H54 (cell line): ENCODE data around the gene DYNC1LI2.

Experiments
- DNase-seq: peaks from one replicate; pipeline ENCODE4 v3.0.0; 2011; ENCODE audit warnings: low spot score, mixed read lengths; ENCODE audit not compliant: insufficient read length
- FAIRE-seq: peaks from 3 replicates; lab custom pipeline; 2011; peaks lifted over from hg19 to GRCh38; lab: Jason Lieb, UNC
- POLR2A ChIP-seq: IDR thresholded peaks from 2 replicates; pipeline ENCODE4 v1.6.1; 2011; ENCODE audit warnings: low read depth, mild to moderate bottlenecking, low read length

Gene DYNC1LI2

DNA sequence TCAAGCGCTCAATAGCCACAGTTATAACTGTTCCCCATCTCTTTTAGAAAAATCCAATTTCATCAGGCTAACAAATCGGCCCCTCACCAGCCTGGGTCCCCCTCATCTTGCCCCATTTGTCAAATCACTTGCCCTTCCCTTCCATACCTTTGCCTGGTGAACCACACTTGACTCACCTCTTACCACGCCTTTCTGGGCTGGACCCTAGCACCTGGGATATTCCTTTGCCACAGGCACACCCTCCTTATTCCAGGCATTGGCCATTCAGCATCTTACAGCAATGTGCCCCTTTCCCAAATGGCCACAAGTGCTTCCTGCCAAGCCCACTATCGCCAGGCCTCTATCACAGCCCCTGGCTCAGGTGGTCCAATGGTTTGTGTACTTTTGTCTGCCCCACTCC lies 69.7 kb downstream of the DYNC1LI2 start:
- DNase-seq (no peak), FAIRE-seq (no peak)

DNA sequence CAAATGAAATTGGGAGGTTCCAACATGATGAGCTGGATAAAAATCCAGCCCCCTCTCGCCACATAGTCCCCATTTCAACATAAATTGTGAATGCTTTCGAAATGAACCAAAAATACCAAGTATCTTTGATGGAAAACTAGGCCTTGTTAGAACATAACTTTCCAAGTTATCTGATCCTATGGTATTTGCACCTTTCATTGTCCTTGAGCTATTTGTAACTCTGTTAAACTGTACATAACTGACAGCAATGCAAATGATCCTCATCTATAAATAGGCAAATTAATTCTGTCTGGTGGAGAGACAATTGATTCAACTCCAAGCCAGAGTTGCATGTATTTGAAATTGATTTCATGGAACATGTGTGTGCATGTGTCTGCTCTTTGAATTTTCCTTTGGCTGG lies 73.1 kb downstream of the DYNC1LI2 start:
- FAIRE-seq (no peak), DNase-seq (no peak)
- TF ChIP-seq POLR2A: no peak

More for the DNA sequence above, 69.7 kb downstream of the DYNC1LI2 start:
- TF ChIP-seq POLR2A: no peak

- no peak for TF ChIP-seq POLR2A
- FAIRE-seq (no peak), DNase-seq (no peak)
These were observed 73.6 kb downstream of the DYNC1LI2 start for GRCh38 chr16:66677836-66678235.

DNA sequence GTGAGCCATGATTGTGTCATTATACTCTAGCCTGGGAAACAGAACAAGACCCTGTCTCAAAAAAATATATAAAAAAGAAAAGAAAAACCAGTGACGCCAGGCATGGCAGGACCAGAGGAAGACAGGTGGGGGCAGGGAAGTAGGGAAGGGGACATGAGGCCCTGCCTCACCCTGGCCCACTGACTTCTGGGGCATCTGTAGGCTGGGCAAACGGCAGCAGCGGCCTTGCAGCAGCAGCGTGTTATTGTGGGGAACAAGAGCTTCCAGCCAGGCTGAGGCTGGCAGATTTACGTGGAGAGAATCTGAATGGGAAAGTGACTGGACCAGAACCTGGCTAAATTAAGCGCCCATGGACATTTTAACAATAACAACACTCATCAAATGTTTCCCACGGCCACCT lies 74.2 kb downstream of the DYNC1LI2 start:
- DNase-seq (no peak), FAIRE-seq (no peak)
- TF ChIP-seq POLR2A: no peak

DNA sequence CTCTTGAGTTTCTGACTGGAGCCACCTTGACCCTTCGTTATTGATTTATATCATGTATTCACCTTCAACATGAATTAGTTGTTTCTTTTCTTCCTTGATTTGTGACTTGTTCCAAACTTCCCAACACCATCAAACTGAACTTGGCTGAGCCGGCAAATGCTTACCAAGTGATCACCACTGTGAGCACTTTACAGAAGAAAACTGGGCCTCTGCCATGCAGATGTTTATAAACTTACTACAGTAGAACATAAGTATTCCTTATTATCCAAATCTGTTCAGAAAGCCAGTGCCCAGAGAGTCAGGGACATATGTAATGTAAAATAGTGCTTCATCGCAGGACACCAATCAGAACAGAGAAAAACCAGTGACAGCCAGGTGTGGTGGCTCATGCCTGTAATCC lies 74.8 kb downstream of the DYNC1LI2 start:
- DNase-seq (no peak), FAIRE-seq (no peak)
- no peak for TF ChIP-seq POLR2A

DNA sequence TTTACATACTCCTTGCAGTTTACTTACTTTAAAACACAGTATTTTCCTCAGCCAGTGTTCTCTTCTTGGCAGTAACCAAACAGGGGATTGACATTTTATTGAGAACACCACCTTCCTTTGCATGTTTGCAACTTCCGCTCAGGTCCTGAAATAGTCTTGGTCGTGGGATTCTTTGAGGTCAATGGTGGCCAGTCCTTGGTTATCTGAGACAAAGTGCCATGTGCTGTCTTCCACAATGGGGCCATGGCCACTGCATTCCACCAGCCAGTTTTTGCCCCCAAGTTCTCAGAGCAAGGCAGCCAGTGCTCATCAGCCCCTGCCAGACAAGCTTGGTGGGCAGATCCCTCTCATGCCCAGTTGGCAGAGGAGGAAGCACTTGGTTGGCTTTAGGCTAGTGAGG lies 77.7 kb downstream of the DYNC1LI2 start:
- no peak for TF ChIP-seq POLR2A
- FAIRE-seq: no peak
- DNase-seq: no peak
